IMR-90 (cell line): ENCODE measurements around the gene BRK1. TPM values are rescaled to one million over a fixed set of nuclear protein-coding genes. Genes with fewer than 3 reads are reported as not detected.

ENCODE experiments used
- ATAC-seq: fragments of 200-7000 bp; cut with Tn5 transposase; 2 replicates; pipeline ENCODE4 v1.9.1; 2020; ENCODE audit warnings: low read depth, mild to moderate bottlenecking, moderate library complexity
- BruUV-seq: library from RNA; stranded (reverse); fragments of 400-500 nt; replicated peaks from 2 replicates; lab custom pipeline; 2021; lab: Mats Ljungman, UMichigan
- CTCF ChIA-PET: fragments of 300-600 bp; formaldehyde crosslinking; extraction: SDS; loops from one replicate; lab custom pipeline; 2021; ENCODE audit warnings: antibody characterized with exemption; lab: Yijun Ruan, JAX
- POLR2A ChIA-PET: fragments of 300-600 bp; sonication (Branson Sonifier 250); formaldehyde crosslinking; loops from one replicate; lab custom pipeline; 2022; ENCODE audit warnings: antibody characterized with exemption; ENCODE audit not compliant: unreplicated experiment; lab: Charles Lee
- DNase-seq: peaks from one replicate; pipeline ENCODE4 v3.0.0; 2013
- H2AFZ ChIP-seq: replicated peaks from 2 replicates; pipeline ENCODE3; 2013; ENCODE audit warnings: low read length, mild to moderate bottlenecking; ENCODE audit not compliant: poor library complexity
- H2AK5ac ChIP-seq: 2 replicates; pipeline ENCODE4 v1.6.1; 2013; ENCODE audit warnings: low read depth, low read length, inconsistent platforms
- H2AK9ac ChIP-seq: replicated peaks from 2 replicates; pipeline ENCODE3; 2013; ENCODE audit warnings: mild to moderate bottlenecking, low read depth, low read length, moderate library complexity; ENCODE audit not compliant: poor library complexity
- H2BK120ac ChIP-seq: 2 replicates; pipeline ENCODE4 v1.6.1; 2013; ENCODE audit warnings: low read depth, low read length, inconsistent platforms
- H2BK15ac ChIP-seq: 3 replicates; pipeline ENCODE4 v1.6.1; 2013; ENCODE audit warnings: low read depth, low read length, inconsistent platforms
- H2BK20ac ChIP-seq: 2 replicates; pipeline ENCODE4 v1.6.1; 2013; ENCODE audit warnings: low read depth, mild to moderate bottlenecking, inconsistent platforms, low read length, moderate library complexity
- H2BK5ac ChIP-seq: 2 replicates; pipeline ENCODE4 v1.6.1; 2013; ENCODE audit warnings: mild to moderate bottlenecking, low read depth, low read length, inconsistent platforms; ENCODE audit not compliant: poor library complexity, severe bottlenecking
- H3K14ac ChIP-seq: replicated peaks from 2 replicates; pipeline ENCODE4 v1.6.1; 2013; ENCODE audit warnings: low read depth, low read length, inconsistent platforms
- H3K18ac ChIP-seq: 2 replicates; pipeline ENCODE4 v1.6.1; 2013; ENCODE audit warnings: low read depth, low read length, control low read depth
- H3K23ac ChIP-seq: 2 replicates; pipeline ENCODE4 v1.6.1; 2013; ENCODE audit warnings: low read depth, low read length, inconsistent platforms
- H3K27ac ChIP-seq: 2 replicates; pipeline ENCODE4 v1.5.1; 2013; ENCODE audit warnings: mild to moderate bottlenecking, control low read depth, low read length; ENCODE audit not compliant: insufficient read depth
- H3K27me3 ChIP-seq: 2 replicates; pipeline ENCODE4 v1.6.1; 2013; ENCODE audit warnings: low read length; ENCODE audit not compliant: control insufficient read depth, insufficient read depth
- H3K36me3 ChIP-seq: 2 replicates; pipeline ENCODE4 v1.6.1; 2013; ENCODE audit warnings: low read length, mixed read lengths; ENCODE audit not compliant: control insufficient read depth, insufficient read depth
- H3K4ac ChIP-seq: 2 replicates; pipeline ENCODE4 v1.6.1; 2013; ENCODE audit warnings: low read depth, low read length, inconsistent platforms
- H3K4me1 ChIP-seq: 2 replicates; pipeline ENCODE4 v1.6.1; 2013; ENCODE audit warnings: low read length, mixed read lengths; ENCODE audit not compliant: control insufficient read depth, insufficient read depth
- H3K4me2 ChIP-seq: 2 replicates; pipeline ENCODE4 v1.6.1; 2013; ENCODE audit warnings: low read depth, mild to moderate bottlenecking, control low read depth, low read length, moderate library complexity
- H3K4me3 ChIP-seq: 2 replicates; pipeline ENCODE4 v1.5.1; 2013; ENCODE audit warnings: low read depth, mild to moderate bottlenecking, control low read depth, low read length, moderate library complexity; ENCODE audit not compliant: insufficient read depth
- H3K56ac ChIP-seq: 2 replicates; pipeline ENCODE4 v1.6.1; 2013; ENCODE audit warnings: low read length, inconsistent platforms; ENCODE audit not compliant: insufficient read depth; ENCODE audit errors: extremely low read depth
- H3K79me1 ChIP-seq, 2 experiments: 2 replicates each; pipeline ENCODE4 v1.6.1; 2013; ENCODE audit warnings: low read length in 2 of 2, inconsistent platforms in 1 of 2, low read depth in 1 of 2
- H3K9ac ChIP-seq: 2 replicates; pipeline ENCODE4 v1.6.1; 2013; ENCODE audit warnings: low read depth, low read length, control low read depth
- H3K9me1 ChIP-seq: 2 replicates; pipeline ENCODE4 v1.6.1; 2013; ENCODE audit warnings: low read length, inconsistent platforms; ENCODE audit not compliant: insufficient read depth
- H3K9me3 ChIP-seq: 2 replicates; pipeline ENCODE4 v1.6.1; 2013; ENCODE audit warnings: low read length; ENCODE audit not compliant: control insufficient read depth, insufficient read depth
- H4K20me1 ChIP-seq: 2 replicates; pipeline ENCODE4 v1.6.1; 2013; ENCODE audit warnings: low read length, inconsistent platforms; ENCODE audit not compliant: insufficient read depth
- H4K5ac ChIP-seq: 2 replicates; pipeline ENCODE4 v1.6.1; 2013; ENCODE audit warnings: mild to moderate bottlenecking, low read depth, low read length, control low read depth
- H4K8ac ChIP-seq, 2 experiments: 2 replicates each; pipeline ENCODE4 v1.6.1; 2013; ENCODE audit warnings: low read depth in 2 of 2, low read length in 2 of 2, control low read depth in 1 of 2, inconsistent platforms in 1 of 2
- H4K91ac ChIP-seq: 2 replicates; pipeline ENCODE4 v1.6.1; 2013; ENCODE audit warnings: low read depth, low read length, inconsistent platforms; ENCODE audit not compliant: insufficient read depth
- BHLHE40 ChIP-seq: fragments of 150-350 bp; IDR thresholded peaks from 2 replicates; pipeline ENCODE4 v1.6.1; 2016; ENCODE audit warnings: mild to moderate bottlenecking, low read depth, low read length
- FOS ChIP-seq: fragments of 150-350 bp; IDR thresholded peaks from 2 replicates; pipeline ENCODE4 v1.6.1; 2016; ENCODE audit warnings: low read depth, low read length
- MAZ ChIP-seq: IDR thresholded peaks from 2 replicates; pipeline ENCODE4 v1.6.1; 2012; ENCODE audit warnings: low read depth, mild to moderate bottlenecking, low read length, improper control_type of control experiment, moderate library complexity, borderline replicate concordance
- MXI1 ChIP-seq: IDR thresholded peaks from 2 replicates; pipeline ENCODE4 v1.6.1; 2012; ENCODE audit warnings: low read depth, mild to moderate bottlenecking, low read length, moderate library complexity, borderline replicate concordance
- RFX5 ChIP-seq: IDR thresholded peaks from 2 replicates; pipeline ENCODE4 v1.8.0; 2012; ENCODE audit warnings: low read depth, mild to moderate bottlenecking, low read length, moderate library complexity
- WGBS, 2 experiments: methylation state at CpG; one replicate each; pipeline versions ENCODE4 v1.1.5 to v1.1.7; 2013; ENCODE audit warnings: missing lambda C conversion rate in 2 of 2; ENCODE audit not compliant: insufficient read length in 1 of 2; ENCODE audit errors: extremely low coverage in 2 of 2; 5-methylcytosine and 5-hydroxymethylcytosine counted together
- dilution Hi-C: fragments of 300-500 bp; cut with HindIII; formaldehyde crosslinking; loops from one replicate; pipeline ENCODE4 v1.14.3; 2018; ENCODE audit warnings: low sequenced_read_pairs; ENCODE audit not compliant: unreplicated experiment
- in situ Hi-C: fragments of 300-500 bp; cut with MboI; formaldehyde crosslinking; loops from 3 replicates; pipeline ENCODE4 v1.14.3; 2019; ENCODE audit warnings: low sequenced_read_pairs, inconsistent platforms, mixed read lengths
- intact Hi-C: fragments of 100-400 bp; cut with micrococcal nuclease; formaldehyde crosslinking; loops from 2 replicates; pipeline ENCODE4 v1.10.0; 2022
- polyA plus RNA-seq, 3 experiments: library from polyadenylated mRNA; depleted of rRNA; stranded (reverse); fragments of >200 nt; gene quantifications; 2 replicates each; pipeline ENCODE4 v1.2.3, GENCODE V29; 2012; ENCODE audit warnings: low replicate concordance in 1 of 3
- total RNA-seq: library from RNA; depleted of rRNA; stranded (reverse); fragments of >200 nt; gene quantifications from 2 replicates; pipeline ENCODE4 v1.2.3, GENCODE V29; 2012
- TF ChIP-seq, protein P1 (sequence below): conservative IDR thresholded peaks from 2 replicates; pipeline ENCODE4 v1.5.1; 2012; ENCODE audit warnings: mild to moderate bottlenecking, low read depth, low read length, improper control_type of control experiment
- TF ChIP-seq, protein P2 (sequence below): fragments of 150-350 bp; IDR thresholded peaks from 2 replicates; pipeline ENCODE4 v1.6.1; 2016; ENCODE audit warnings: low read depth, mild to moderate bottlenecking, low read length, moderate library complexity, borderline replicate concordance

BRK1 gene
- total and polyA plus RNA-seq, 2 of the 4 experiments (the other 2 are of a cell fraction), result 81.4 to 235 TPM

DNA sequence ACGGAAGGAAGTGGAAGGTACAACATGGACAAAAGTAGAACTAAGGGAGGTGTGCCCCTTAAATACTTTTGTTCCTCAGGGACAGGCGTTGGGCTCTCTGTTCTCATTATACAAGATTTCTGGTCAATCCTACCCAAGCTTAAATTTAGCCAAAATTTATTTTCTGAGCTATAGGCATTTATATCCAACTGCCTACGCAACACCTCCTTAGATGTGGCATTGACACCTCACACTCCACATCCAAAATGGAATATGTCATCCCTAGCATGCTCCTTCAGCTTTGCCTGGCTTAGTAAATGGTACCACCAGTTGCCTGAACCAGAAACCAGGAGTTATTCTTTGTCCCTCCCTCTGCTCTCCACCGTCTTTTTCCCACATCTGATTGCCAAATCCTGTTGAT lies 33.6 kb upstream of the BRK1 start:
- Histone ChIP-seq H2AK5ac (no peak overlapping the region), H4K8ac (no peak overlapping the region)
- 100% methylated on average over 1 of the region's 4 CpGs; no CpG with 5 or more reads in 1 of the 2 experiments for WGBS, 2 experiments

More for the DNA sequence above, 33.6 kb upstream of the BRK1 start:
- H2BK120ac ChIP-seq, result no peak overlapping the region
- H2BK5ac ChIP-seq, result no peak overlapping the region
- no peaks in the 10 kb centered on the region for H3K9me3 ChIP-seq
- ATAC-seq (no peak), DNase-seq (no peak)
- no peak overlapping the region for H2AK9ac ChIP-seq
- no peak overlapping the region for H4K91ac ChIP-seq
- ChIA-PET POLR2A (no interaction called here), CTCF (no interaction called here)
- no peaks in the 10 kb centered on the region; the same call in 1 of the 2 replicates for H3K9me1 ChIP-seq
- H2BK20ac ChIP-seq, result no peak overlapping the region
- no TSS peak for BruUV-seq
- H3K4me2 ChIP-seq, result no peak overlapping the region
- H3K27ac ChIP-seq, result no peak overlapping the region
- H4K20me1 ChIP-seq, result no peaks in the 10 kb centered on the region
- H3K79me1 ChIP-seq, result no peaks in the 10 kb centered on the region
- no peak overlapping the region for H3K14ac ChIP-seq
- in situ Hi-C loops (no loop called here), intact Hi-C loops (no loop called here), dilution Hi-C loops (no loop called here)
- no peak overlapping the region for H3K18ac ChIP-seq
- H3K27me3 ChIP-seq, result no peaks in the 10 kb centered on the region
- H2AFZ ChIP-seq, result no peak overlapping the region
- H3K23ac ChIP-seq, result no peak overlapping the region
- TF ChIP-seq RFX5 (no peak), MAZ (no peak), MXI1 (no peak), BHLHE40 (no peak), FOS (no peak)
- TF ChIP-seq, protein P1, sequence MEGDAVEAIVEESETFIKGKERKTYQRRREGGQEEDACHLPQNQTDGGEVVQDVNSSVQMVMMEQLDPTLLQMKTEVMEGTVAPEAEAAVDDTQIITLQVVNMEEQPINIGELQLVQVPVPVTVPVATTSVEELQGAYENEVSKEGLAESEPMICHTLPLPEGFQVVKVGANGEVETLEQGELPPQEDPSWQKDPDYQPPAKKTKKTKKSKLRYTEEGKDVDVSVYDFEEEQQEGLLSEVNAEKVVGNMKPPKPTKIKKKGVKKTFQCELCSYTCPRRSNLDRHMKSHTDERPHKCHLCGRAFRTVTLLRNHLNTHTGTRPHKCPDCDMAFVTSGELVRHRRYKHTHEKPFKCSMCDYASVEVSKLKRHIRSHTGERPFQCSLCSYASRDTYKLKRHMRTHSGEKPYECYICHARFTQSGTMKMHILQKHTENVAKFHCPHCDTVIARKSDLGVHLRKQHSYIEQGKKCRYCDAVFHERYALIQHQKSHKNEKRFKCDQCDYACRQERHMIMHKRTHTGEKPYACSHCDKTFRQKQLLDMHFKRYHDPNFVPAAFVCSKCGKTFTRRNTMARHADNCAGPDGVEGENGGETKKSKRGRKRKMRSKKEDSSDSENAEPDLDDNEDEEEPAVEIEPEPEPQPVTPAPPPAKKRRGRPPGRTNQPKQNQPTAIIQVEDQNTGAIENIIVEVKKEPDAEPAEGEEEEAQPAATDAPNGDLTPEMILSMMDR, result no peak
- TF ChIP-seq, protein P2, sequence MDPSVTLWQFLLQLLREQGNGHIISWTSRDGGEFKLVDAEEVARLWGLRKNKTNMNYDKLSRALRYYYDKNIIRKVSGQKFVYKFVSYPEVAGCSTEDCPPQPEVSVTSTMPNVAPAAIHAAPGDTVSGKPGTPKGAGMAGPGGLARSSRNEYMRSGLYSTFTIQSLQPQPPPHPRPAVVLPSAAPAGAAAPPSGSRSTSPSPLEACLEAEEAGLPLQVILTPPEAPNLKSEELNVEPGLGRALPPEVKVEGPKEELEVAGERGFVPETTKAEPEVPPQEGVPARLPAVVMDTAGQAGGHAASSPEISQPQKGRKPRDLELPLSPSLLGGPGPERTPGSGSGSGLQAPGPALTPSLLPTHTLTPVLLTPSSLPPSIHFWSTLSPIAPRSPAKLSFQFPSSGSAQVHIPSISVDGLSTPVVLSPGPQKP, result no peak
- no peak overlapping the region for H2BK15ac ChIP-seq
- no peaks in the 10 kb centered on the region for H3K4me1 ChIP-seq
- H3K56ac ChIP-seq, result no peak overlapping the region
- H3K9ac ChIP-seq, result no peak overlapping the region
- peaks cover 4% of the 10 kb centered on the region; the same call in 1 of the 2 replicates for H3K36me3 ChIP-seq
- H4K5ac ChIP-seq, result no peak overlapping the region
- no peak overlapping the region for H3K4ac ChIP-seq
- H3K4me3 ChIP-seq, result no peak overlapping the region
